GM12892 (cell line): Measurements from ENCODE around the gene CFDP1.

Source experiments
- DNase-seq: peaks from one replicate; pipeline ENCODE4 v3.0.0; 2011; ENCODE audit not compliant: insufficient read length
- FAIRE-seq: peaks from 2 replicates; lab custom pipeline; 2011; peaks lifted over from hg19 to GRCh38; lab: Jason Lieb, UNC
- POLR2A ChIP-seq: IDR thresholded peaks from 2 replicates; pipeline ENCODE4 v1.6.1; 2011; ENCODE audit warnings: low read depth, low read length, control low read depth
- POLR2AphosphoS5 ChIP-seq: IDR thresholded peaks from 2 replicates; pipeline ENCODE4 v1.6.1; 2011; ENCODE audit warnings: low read depth, low read length, control low read depth
- TAF1 ChIP-seq: IDR thresholded peaks from 2 replicates; pipeline ENCODE4 v1.6.1; 2011; ENCODE audit warnings: low read depth, mild to moderate bottlenecking, control low read depth, low read length, borderline replicate concordance

CFDP1 gene

GRCh38 chr16:75309899-75310430, 123.3 kb downstream of the CFDP1 start:
- TF ChIP-seq POLR2A (no peak), TAF1 (no peak), POLR2AphosphoS5 (no peak)
- no peak for FAIRE-seq
- no peak for DNase-seq

DNA sequence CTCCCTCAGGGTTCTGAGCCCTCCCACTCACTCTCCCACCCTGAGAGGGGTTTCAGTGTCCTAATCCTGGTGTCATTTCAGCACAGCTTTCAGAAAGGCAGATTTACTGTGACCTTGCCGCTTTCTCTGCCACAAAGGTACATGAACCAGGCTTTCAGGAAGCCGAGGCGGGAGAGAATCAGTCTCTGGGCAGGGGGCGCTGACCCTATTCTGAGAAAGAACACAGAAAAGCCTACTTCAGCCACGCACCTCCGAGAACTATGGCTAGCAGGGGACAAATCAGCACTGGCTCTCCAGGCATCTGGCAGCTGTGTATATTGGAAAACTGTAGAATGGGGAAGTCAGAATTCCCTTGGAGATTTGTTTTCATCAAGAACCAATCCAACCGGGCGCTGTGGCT, 124.1 kb downstream of the CFDP1 start:
- FAIRE-seq (no peak), DNase-seq (no peak)
- TF ChIP-seq POLR2AphosphoS5 (no peak), POLR2A (no peak), TAF1 (no peak)

- FAIRE-seq (no peak), DNase-seq (no peak)
- no peak for TF ChIP-seq TAF1
- TF ChIP-seq POLR2AphosphoS5 = no peak
- TF ChIP-seq POLR2A = no peak
Observed at GRCh38 chr16:75308011-75308410, 125.3 kb downstream of the CFDP1 start.

DNA sequence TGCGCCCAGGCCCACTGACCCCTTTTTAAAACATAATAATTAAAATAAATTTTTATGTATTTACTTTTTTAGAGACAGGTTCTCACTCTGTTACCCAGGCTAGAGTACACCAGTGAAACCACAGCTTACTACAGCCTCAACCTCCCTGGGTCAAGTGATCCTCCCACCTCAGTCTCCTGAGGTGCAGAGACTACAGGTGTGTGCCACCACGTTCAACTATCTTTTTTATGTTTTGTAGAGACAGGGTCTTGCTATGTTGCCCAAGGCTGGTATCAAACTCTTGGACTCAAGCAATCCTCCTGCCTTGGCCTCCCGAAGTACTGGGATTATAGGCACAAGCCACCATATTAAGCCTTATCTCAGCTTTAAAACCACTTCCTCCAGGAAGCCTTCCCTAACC, 125.8 kb downstream of the CFDP1 start:
- TF ChIP-seq TAF1 (no peak), POLR2A (no peak), POLR2AphosphoS5 (no peak)
- no peak for DNase-seq
- no peak for FAIRE-seq

GRCh38 chr16:75306099-75306762, 127.1 kb downstream of the CFDP1 start:
- DNase-seq = no peak
- TF ChIP-seq TAF1 = no peak
- TF ChIP-seq POLR2A = no peak
- no peak for TF ChIP-seq POLR2AphosphoS5
- no peak for FAIRE-seq

- TF ChIP-seq TAF1 = no peak
- TF ChIP-seq POLR2AphosphoS5 = no peak
- TF ChIP-seq POLR2A = no peak
- DNase-seq (no peak), FAIRE-seq (no peak)
Observed at GRCh38 chr16:75305364-75306098, 127.8 kb downstream of the CFDP1 start.

DNA sequence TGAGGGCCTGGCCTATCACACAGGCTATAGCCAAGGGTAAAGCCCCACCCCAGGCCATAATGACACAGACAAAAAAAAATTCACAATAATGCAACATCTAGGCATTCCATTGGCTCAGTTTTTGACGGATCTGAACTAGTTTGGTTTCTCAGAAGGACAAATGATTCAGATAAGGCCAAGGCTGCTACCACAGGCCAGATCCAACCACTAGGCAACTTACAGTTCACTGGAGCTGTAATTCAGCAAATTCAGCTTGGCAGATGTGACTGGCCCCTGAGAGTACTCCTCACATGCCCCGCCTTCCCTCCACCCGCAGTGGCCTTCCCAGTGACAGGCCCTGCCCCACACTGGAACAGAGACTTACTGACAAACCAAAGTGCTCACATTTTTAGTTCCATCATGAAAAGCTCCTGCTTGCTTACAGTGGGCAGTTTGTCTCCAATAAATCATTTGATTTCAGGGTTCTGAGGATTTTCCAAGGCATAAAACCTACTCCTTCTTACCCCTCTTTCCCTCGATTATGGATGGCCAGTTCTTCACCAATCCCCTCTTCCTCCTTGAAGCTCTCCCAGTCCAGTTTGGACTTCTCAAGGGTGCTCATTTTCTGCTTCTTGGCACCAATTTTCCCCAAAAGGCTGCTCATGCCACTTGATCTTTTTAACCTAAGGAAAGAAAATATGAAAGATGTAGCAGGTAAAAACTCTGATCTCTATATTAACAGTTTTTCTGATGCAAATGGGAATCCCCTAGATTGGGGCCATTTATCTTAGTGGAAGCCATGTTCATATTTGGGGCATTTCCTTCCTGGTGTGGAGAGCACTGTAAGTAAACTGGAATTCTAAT, 128.6 kb downstream of the CFDP1 start:
- DNase-seq (no peak), FAIRE-seq (no peak)
- TF ChIP-seq POLR2AphosphoS5 = no peak
- TF ChIP-seq POLR2A = no peak
- TF ChIP-seq TAF1 = no peak

DNA sequence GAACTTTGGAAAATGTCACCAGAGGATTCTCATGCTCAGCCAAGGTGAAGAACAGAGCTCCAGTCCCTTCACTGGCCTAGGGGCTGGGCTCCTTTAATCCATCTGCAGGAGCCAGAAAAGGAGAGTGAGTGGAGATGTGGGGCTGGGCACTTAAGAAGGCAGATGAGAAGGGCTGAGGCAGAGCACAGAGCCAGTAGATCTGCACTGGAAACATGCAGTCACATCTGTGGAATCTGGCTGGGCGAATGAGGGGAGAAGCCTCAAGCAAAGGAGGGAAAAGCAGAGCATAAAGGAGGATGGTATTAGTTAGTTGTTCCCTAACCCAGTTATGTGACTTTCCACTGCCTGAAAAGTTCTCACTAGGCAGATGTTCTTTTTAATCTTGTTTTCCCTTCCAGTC, 131.5 kb downstream of the CFDP1 start:
- FAIRE-seq = no peak
- TF ChIP-seq TAF1 (no peak), POLR2A (no peak), POLR2AphosphoS5 (no peak)
- no peak for DNase-seq

GRCh38 chr16:75298267-75298666, 135.0 kb downstream of the CFDP1 start:
- no peak for DNase-seq
- no peak for TF ChIP-seq TAF1
- no peak for TF ChIP-seq POLR2A
- TF ChIP-seq POLR2AphosphoS5 = no peak
- FAIRE-seq = no peak

DNA sequence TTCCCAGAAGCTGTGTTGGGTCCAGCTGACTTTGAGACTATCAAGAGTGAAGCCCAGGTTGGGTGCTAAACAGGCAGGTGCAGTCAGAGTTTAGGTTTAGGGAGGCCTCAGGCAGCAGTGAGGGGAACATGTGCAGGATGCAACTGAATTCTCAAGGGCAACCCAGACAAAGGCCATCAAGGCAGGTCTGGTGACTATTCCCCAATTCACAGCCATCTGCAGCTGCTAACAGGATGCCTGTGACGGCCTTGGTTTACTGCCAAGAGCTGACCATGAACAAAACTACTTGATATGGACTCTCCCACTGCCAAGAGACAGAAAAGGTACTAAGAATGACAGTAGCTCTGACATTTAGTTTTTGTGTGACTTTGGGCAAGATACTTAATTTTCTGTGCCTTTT, 136.7 kb downstream of the CFDP1 start:
- no peak for DNase-seq
- FAIRE-seq = no peak
- no peak for TF ChIP-seq POLR2AphosphoS5
- TF ChIP-seq TAF1 = no peak
- TF ChIP-seq POLR2A = no peak

DNA sequence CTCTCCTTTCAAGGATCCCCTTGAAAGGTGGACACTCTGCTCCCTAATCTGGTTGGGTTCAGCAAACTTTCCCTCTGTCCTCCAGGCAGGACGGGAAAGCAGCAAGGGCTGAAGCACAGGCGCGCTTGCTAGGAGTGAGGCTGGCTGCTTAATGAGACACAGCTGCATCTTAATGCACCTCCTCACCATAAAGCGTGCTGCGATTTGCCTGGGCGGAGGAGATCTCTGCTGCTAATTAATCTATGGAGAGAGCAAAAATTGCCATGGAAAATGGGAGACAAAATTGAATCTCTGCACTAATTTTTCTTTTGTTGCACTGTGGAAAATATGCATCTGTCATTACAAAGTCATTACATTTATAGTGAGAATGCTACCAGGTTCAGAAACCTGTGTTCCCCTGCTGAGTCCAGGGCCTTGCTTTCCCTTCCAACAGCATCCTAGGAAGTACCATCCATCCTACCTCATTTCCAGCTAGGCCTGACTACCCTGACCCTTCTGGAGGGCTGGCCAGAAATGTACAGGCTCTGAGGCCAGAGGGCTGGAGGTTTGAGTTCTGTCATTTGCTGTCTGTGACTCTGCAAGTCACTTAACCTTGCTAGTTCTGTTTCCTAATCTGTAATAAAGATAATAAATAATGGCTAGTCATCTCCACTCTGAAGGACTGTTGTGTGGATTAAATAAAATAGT, 138.4 kb downstream of the CFDP1 start:
- no peak for FAIRE-seq
- no peak for TF ChIP-seq TAF1
- no peak for TF ChIP-seq POLR2AphosphoS5
- no peak for TF ChIP-seq POLR2A

More for the DNA sequence above, 138.4 kb downstream of the CFDP1 start:
- DNase-seq = no peak
